ENCODE data around the gene MRPL41. TPM values are rescaled to one million over a fixed set of nuclear protein-coding genes. Genes with fewer than 3 reads are reported as not detected.

MRPL41 gene
- 10 to 100 TPM in 3 of 4 donors, 1 to 10 TPM in 1; 8.6 to 47.9 (median 30.5) TPM for total RNA-seq

GRCh38 chr9:137551264-137552021 lies at the start of gene MRPL41:
Gene MRPL41, plus strand, starts transcription at chr9:137551879. Its CDS starts 203 bp downstream, at chr9:137552082.
- H3K9me3 ChIP-seq = no peaks in the 10 kb centered on the region
- TF ChIP-seq POLR2A (IDR thresholded peaks at IDR 0.05) (peak; percentile 34 to 78), CTCF (IDR thresholded peaks at IDR 0.05) (peak; percentile 18 to 75 (median 52))
- intact Hi-C loops (cut with DNase I; ENCODE audit: low total_unique reads) = no loop called here
- H3K27me3 ChIP-seq = no peaks in the 10 kb centered on the region
- no peaks in the 10 kb centered on the region for H3K36me3 ChIP-seq
- H3K4me1 ChIP-seq = peaks cover 0 to 5% of the 10 kb centered on the region in 2 donors
- H3K27ac ChIP-seq = peak within 1 kb of the TSS; percentile 86 to 89
- H3K4me3 ChIP-seq = peak within 1 kb of the TSS; percentile 69 to 76
- DNase-seq = peak; percentile 87 to 88

DNA sequence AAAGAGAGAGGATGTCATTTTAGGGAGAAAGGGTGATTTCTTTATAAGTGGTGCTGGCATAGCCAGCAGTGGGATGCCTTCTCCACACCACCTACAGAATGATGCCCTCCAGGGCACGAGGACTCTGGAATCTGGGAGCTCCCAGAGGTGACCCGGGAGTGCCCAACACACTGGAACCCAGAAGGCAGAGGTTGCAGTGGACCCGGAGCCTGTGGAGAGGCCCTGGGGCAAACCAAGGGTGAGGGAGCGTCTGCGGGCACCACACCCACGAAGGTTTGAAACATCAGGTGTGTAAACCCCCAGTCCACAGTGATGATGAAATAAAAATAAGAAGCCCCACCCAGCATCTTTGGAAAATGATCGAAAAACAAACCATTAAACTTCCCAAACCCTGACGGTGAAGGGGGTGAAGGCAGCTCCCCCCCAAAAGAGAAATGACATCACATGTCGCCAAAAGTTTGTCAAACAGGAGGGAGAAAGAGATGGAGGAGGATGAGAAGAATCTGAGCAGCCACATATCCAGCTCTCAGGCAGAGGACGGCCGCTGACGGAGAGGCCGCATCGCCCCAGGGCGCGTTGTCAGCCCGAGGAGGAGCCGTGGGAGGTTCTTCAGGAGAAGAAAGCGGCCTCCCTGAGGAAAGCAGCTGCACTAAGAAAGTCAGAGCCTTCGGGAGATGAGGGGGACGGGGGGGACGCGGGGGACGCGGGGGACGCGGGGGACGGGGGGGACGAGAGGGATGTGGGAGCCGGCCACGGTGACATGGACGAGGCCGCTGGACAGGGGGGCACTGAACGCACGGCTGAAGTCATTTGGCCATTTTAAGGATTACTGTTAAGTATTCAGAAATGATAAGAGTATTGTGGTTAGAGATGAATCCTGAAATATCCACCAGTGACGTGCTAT lies 49.4 kb upstream of the MRPL41 start:
- TF ChIP-seq POLR2A (IDR thresholded peaks at IDR 0.05) (no peak), CTCF (IDR thresholded peaks at IDR 0.05) (no peak)
- H3K4me1 ChIP-seq = no peaks in the 10 kb centered on the region
- no peak for DNase-seq
- no peak overlapping the region for H3K27ac ChIP-seq
- H3K36me3 ChIP-seq = no peaks in the 10 kb centered on the region
- H3K4me3 ChIP-seq = no peak overlapping the region
- H3K9me3 ChIP-seq = no peaks in the 10 kb centered on the region
- H3K27me3 ChIP-seq = no peaks in the 10 kb centered on the region
- intact Hi-C loops (cut with DNase I; ENCODE audit: low total_unique reads) = no loop called here

DNA sequence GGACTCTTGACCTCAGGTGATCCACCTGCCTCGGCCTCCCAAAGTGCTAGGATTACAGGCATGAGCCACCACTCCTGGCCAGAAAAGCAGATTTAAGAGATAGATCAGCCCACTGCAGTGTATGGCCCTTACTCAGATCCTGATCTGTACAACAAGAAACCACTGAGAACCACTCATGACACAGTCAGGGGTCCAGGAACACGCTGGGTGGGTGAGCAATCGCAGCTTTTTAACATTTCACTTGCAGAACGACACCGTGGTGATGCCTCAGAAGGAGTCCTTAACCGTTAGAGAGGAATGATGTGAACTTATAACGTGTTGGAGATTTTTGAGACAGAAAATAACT lies 47.3 kb upstream of the MRPL41 start:
- Histone ChIP-seq H3K9me3 (no peaks in the 10 kb centered on the region), H3K4me3 (no peak overlapping the region), H3K27me3 (no peaks in the 10 kb centered on the region), H3K4me1 (no peaks in the 10 kb centered on the region), H3K36me3 (no peaks in the 10 kb centered on the region), H3K27ac (no peak overlapping the region)
- DNase-seq = no peak
- TF ChIP-seq CTCF (IDR thresholded peaks at IDR 0.05) (no peak), POLR2A (IDR thresholded peaks at IDR 0.05) (no peak)
- intact Hi-C loops (cut with DNase I; ENCODE audit: low total_unique reads) = no loop called here

- Histone ChIP-seq H3K27me3 (no peaks in the 10 kb centered on the region), H3K4me1 (no peaks in the 10 kb centered on the region), H3K9me3 (no peaks in the 10 kb centered on the region), H3K36me3 (no peaks in the 10 kb centered on the region), H3K4me3 (no peak overlapping the region), H3K27ac (no peak overlapping the region)
- TF ChIP-seq CTCF (IDR thresholded peaks at IDR 0.05) (no peak), POLR2A (IDR thresholded peaks at IDR 0.05) (no peak)
- DNase-seq = no peak
- intact Hi-C loops (cut with DNase I; ENCODE audit: low total_unique reads) = no loop called here
Observed at GRCh38 chr9:137505421-137506140, 46.1 kb upstream of the MRPL41 start.

Data from uterus (tissue), 4 donors.